Measurements from ENCODE around the gene SNX22.

DNA sequence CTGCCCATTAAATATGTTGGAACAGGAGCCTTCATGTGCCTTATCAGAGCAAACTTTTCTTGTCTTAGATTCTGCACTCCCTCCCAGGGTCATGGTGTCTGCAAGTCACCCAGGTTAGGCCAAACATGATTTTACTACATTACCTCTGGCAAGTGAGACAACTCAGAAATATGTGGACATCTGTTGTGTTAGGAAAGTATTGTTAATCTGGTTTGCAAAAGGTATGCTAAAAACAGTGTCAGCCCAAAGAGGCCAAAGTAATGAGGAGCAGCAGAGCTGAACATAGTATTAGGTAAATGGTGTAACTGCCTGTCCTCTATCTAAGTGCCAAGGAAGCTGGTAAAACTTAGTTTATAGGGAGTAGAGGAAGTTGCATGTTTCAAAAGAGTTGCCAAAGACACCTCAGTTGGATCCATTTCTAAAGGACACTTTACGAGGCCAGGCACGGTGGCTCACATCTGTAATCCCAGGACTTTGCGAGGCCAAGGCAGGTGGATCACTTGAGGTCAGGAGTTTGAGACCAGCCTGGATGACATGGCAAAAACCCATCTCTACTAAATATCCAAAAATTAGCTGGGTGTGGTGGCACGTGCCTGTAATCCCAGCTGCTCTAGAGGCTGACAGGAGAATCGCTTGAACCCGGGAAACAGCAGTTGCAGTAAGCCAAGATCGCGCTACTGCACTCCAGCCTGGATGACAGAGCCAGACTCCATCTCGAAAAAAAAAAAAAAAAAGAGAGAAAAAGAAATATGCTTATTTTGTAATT lies 33.8 kb downstream of the SNX22 start:
- TF ChIP-seq POLR2A (IDR thresholded peaks at IDR 0.05) (no peak), POLR2AphosphoS5 (IDR thresholded peaks at IDR 0.05) (no peak)
- TF ChIP-seq, protein P1, sequence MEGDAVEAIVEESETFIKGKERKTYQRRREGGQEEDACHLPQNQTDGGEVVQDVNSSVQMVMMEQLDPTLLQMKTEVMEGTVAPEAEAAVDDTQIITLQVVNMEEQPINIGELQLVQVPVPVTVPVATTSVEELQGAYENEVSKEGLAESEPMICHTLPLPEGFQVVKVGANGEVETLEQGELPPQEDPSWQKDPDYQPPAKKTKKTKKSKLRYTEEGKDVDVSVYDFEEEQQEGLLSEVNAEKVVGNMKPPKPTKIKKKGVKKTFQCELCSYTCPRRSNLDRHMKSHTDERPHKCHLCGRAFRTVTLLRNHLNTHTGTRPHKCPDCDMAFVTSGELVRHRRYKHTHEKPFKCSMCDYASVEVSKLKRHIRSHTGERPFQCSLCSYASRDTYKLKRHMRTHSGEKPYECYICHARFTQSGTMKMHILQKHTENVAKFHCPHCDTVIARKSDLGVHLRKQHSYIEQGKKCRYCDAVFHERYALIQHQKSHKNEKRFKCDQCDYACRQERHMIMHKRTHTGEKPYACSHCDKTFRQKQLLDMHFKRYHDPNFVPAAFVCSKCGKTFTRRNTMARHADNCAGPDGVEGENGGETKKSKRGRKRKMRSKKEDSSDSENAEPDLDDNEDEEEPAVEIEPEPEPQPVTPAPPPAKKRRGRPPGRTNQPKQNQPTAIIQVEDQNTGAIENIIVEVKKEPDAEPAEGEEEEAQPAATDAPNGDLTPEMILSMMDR (IDR thresholded peaks at IDR 0.05), result no peak

Measured in breast epithelium (tissue), 3 donors.